Measurements from ENCODE around the gene LETM1.

- TF ChIP-seq CTCF (conservative IDR thresholded peaks at IDR 0.05; ENCODE audit: low read depth, low read length): no peak
- TF ChIP-seq EZH2 (IDR thresholded peaks at IDR 0.05; ENCODE audit: low read length, unreplicated experiment): no peak
- no peak for TF ChIP-seq EZH2phosphoT487 (IDR thresholded peaks at IDR 0.05; ENCODE audit: borderline replicate concordance, low read length)
These were observed 29.2 kb downstream of the LETM1 start for GRCh38 chr4:1826531-1827350.
